NCI-H345 treated with DMSO at 0.1 percent for 48 hours (cell line): ENCODE data around the gene OSBPL3.
A peak's percentile ranks its signal among the peaks of the same experiment; 100 is the strongest.

Source experiments
- DNase-seq: peaks from one replicate; lab custom pipeline; 2025; ENCODE audit not compliant: unreplicated experiment; lab: John Stamatoyannopoulos, UW

Gene OSBPL3

GRCh38 chr7:24981171-24981951 lies 1.4 kb upstream of the OSBPL3 start:
- peak; percentile 31 for DNase-seq

- no peak for DNase-seq
These were observed 674 bp upstream of the OSBPL3 start for GRCh38 chr7:24980534-24981170.

GRCh38 chr7:24979470-24979862 lies 512 bp downstream of the OSBPL3 start:
- peak; percentile 32 for DNase-seq

GRCh38 chr7:24978843-24979469 lies 1.0 kb downstream of the OSBPL3 start:
- DNase-seq, result no peak

GRCh38 chr7:24975644-24976260 lies 4.2 kb downstream of the OSBPL3 start:
- no peak for DNase-seq

- no peak for DNase-seq
These were observed 4.8 kb downstream of the OSBPL3 start for GRCh38 chr7:24975172-24975571.

GRCh38 chr7:24974026-24974832 lies 5.7 kb downstream of the OSBPL3 start:
- no peak for DNase-seq

GRCh38 chr7:24972991-24973390 lies 7.0 kb downstream of the OSBPL3 start:
- DNase-seq, result no peak

- DNase-seq, result no peak
These were observed 7.9 kb downstream of the OSBPL3 start for GRCh38 chr7:24972166-24972477.

GRCh38 chr7:24971333-24972165 lies 8.4 kb downstream of the OSBPL3 start:
- DNase-seq, result no peak

GRCh38 chr7:24970676-24971075 lies 9.3 kb downstream of the OSBPL3 start:
- no peak for DNase-seq

GRCh38 chr7:24968165-24968564 lies 11.8 kb downstream of the OSBPL3 start:
- no peak for DNase-seq

- no peak for DNase-seq
These were observed 12.3 kb downstream of the OSBPL3 start for GRCh38 chr7:24967696-24968095.

GRCh38 chr7:24966802-24967201 lies 13.2 kb downstream of the OSBPL3 start:
- DNase-seq, result no peak

GRCh38 chr7:24965831-24966708 lies 13.9 kb downstream of the OSBPL3 start:
- DNase-seq, result peak; percentile 14

- no peak for DNase-seq
These were observed 15.8 kb downstream of the OSBPL3 start for GRCh38 chr7:24964191-24964590.

- DNase-seq, result no peak
These were observed 16.8 kb downstream of the OSBPL3 start for GRCh38 chr7:24963218-24963617.

- no peak for DNase-seq
These were observed 17.5 kb downstream of the OSBPL3 start for GRCh38 chr7:24962418-24962962.
